Lung (tissue), 12 donors: ENCODE measurements around the gene RBPJ. TPM values are rescaled to one million over a fixed set of nuclear protein-coding genes. Genes with fewer than 3 reads are reported as not detected.

Experiments
- ATAC-seq: fragments of 200-7000 bp; cut with Tn5 transposase; one replicate; pipeline ENCODE4 v1.9.1; 2020; ENCODE audit warnings: moderate number of reproducible peaks; ENCODE audit not compliant: insufficient read depth, low FRiP score
- DNase-seq, 3 donors: peaks; one replicate each; pipeline ENCODE4 v3.0.0-alpha.2; 2013 to 2017
- H3K27ac ChIP-seq, 2 donors: one replicate each; pipeline ENCODE4 v1.5.1; 2013; ENCODE audit warnings: mild to moderate bottlenecking in 2 of 2, moderate library complexity in 2 of 2, control low read depth in 1 of 2, inconsistent platforms in 1 of 2, low read depth in 1 of 2, low read length in 1 of 2
- H3K27me3 ChIP-seq, 3 donors: one replicate each; pipeline ENCODE4 v1.5.1; 2013; ENCODE audit warnings: low read length in 2 of 3; ENCODE audit not compliant: control insufficient read depth in 3 of 3, insufficient read depth in 3 of 3
- H3K36me3 ChIP-seq, 4 donors: one replicate each; pipeline ENCODE4 v1.5.1; 2013; ENCODE audit warnings: low read length in 4 of 4, mild to moderate bottlenecking in 1 of 4, moderate library complexity in 1 of 4; ENCODE audit not compliant: control insufficient read depth in 4 of 4, insufficient read depth in 4 of 4
- H3K4me1 ChIP-seq, 5 donors: one replicate each; pipeline ENCODE4 v1.5.1; 2013; ENCODE audit warnings: low read length in 5 of 5, mild to moderate bottlenecking in 2 of 5, moderate library complexity in 1 of 5; ENCODE audit not compliant: control insufficient read depth in 5 of 5, insufficient read depth in 5 of 5
- H3K4me3 ChIP-seq: one replicate; pipeline ENCODE4 v1.5.1; 2013; ENCODE audit warnings: mild to moderate bottlenecking, control low read depth, moderate library complexity
- H3K9ac ChIP-seq, 2 donors: one replicate each; pipeline ENCODE4 v1.5.1; 2013; ENCODE audit warnings: low read length in 2 of 2, control low read depth in 1 of 2; ENCODE audit not compliant: insufficient read depth in 1 of 2
- H3K9me3 ChIP-seq, 4 donors: one replicate each; pipeline ENCODE4 v1.5.1; 2013; ENCODE audit warnings: low read length in 3 of 4, mild to moderate bottlenecking in 1 of 4, moderate library complexity in 1 of 4; ENCODE audit not compliant: control insufficient read depth in 4 of 4, insufficient read depth in 3 of 4
- WGBS, 2 donors: extraction: QIAGEN DNeasy Blood & Tissue Kit; methylation state at CpG; one replicate each; pipeline ENCODE4 v1.1.7; 2013; 5-methylcytosine and 5-hydroxymethylcytosine counted together
- polyA plus RNA-seq, 2 donors: library from polyadenylated mRNA; stranded (reverse); fragments of 200-250 nt; gene quantifications; one replicate each; pipeline ENCODE4 v1.2.1, GENCODE V29; 2013
- total RNA-seq, 2 donors: library from RNA; depleted of rRNA in 1 of 2; stranded (reverse); fragments of >200 nt in 1 of 2; gene quantifications; one replicate each; pipeline ENCODE4 v1.2.1, GENCODE V29; 2014 to 2021
- TF ChIP-seq, protein P1 (sequence below): IDR thresholded peaks from 2 replicates; pipeline ENCODE4 v1.5.1; 2012; ENCODE audit warnings: mild to moderate bottlenecking; ENCODE audit errors: control extremely low read depth, extremely low read depth
- donor health status: control.
- donor health status: control.
- donor health status: Bipolar disorder and iron deficiency.
- donor health status: healthy.
- donor health status: DM: yes; HTN: yes; CAD: no.

Gene RBPJ
- total and polyA plus RNA-seq, 4 donors = 39.1 to 130 (median 58.9) TPM

DNA sequence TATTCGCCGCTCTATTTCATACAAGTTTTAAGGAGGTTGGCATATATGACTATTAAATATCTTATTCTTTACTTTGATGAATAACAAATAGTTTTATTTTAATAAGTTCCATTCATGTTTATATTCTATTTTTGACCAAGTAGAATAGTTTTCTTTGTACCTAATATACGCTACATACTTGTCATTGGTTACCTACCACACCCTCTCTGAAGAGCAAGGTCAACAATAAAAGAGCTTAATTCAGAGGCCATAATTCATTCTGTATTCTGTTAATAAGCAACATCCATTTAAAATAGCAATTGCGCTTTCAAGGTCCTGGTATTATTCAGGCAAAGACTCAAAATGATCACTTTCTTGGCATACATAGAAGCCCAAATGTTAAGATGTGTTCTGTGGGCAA lies 24.3 kb upstream of the RBPJ start:
- ATAC-seq (no peak), DNase-seq (no peak)
- no peak overlapping the region for H3K4me3 ChIP-seq
- TF ChIP-seq, protein P1, sequence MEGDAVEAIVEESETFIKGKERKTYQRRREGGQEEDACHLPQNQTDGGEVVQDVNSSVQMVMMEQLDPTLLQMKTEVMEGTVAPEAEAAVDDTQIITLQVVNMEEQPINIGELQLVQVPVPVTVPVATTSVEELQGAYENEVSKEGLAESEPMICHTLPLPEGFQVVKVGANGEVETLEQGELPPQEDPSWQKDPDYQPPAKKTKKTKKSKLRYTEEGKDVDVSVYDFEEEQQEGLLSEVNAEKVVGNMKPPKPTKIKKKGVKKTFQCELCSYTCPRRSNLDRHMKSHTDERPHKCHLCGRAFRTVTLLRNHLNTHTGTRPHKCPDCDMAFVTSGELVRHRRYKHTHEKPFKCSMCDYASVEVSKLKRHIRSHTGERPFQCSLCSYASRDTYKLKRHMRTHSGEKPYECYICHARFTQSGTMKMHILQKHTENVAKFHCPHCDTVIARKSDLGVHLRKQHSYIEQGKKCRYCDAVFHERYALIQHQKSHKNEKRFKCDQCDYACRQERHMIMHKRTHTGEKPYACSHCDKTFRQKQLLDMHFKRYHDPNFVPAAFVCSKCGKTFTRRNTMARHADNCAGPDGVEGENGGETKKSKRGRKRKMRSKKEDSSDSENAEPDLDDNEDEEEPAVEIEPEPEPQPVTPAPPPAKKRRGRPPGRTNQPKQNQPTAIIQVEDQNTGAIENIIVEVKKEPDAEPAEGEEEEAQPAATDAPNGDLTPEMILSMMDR = no peak
- no peaks in the 10 kb centered on the region for H3K9me3 ChIP-seq
- H3K36me3 ChIP-seq = no peaks in the 10 kb centered on the region
- H3K27me3 ChIP-seq = no peaks in the 10 kb centered on the region
- H3K27ac ChIP-seq = no peak overlapping the region
- WGBS, 2 donors = 81 to 93% methylated on average over 4 of the region's 4 CpGs
- H3K4me1 ChIP-seq = peaks cover 0 to 27% (median 14%) of the 10 kb centered on the region in 5 donors
- H3K9ac ChIP-seq = no peak overlapping the region

DNA sequence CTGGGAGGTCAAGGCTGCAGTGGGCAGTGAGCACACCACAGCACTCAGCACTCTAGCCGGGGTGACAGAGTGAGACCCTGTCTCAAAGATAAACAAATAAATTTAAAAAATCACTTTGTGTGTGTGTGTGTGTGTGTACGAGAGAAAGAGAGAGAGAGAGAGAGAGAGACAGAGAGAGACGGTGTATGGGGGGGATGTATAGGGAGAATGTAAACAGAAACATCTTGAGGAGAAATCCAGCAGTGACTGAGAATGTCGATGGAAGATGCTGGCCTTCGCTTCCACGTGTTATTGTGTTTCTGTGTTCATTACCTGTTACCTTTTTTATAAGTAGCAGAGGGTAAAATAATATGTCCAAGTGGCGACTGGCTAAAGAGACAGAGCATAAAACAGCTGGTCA lies 23.6 kb upstream of the RBPJ start:
- DNase-seq (no peak), ATAC-seq (no peak)
- Histone ChIP-seq H3K27me3 (no peaks in the 10 kb centered on the region), H3K36me3 (no peaks in the 10 kb centered on the region), H3K27ac (no peak overlapping the region), H3K9me3 (no peaks in the 10 kb centered on the region), H3K4me3 (no peak overlapping the region), H3K4me1 (peaks cover 0 to 27% (median 14%) of the 10 kb centered on the region in 5 donors), H3K9ac (no peak overlapping the region)
- 87 to 95% methylated on average over 7 of the region's 7 CpGs for WGBS, 2 donors
- TF ChIP-seq, protein P1 = no peak

DNA sequence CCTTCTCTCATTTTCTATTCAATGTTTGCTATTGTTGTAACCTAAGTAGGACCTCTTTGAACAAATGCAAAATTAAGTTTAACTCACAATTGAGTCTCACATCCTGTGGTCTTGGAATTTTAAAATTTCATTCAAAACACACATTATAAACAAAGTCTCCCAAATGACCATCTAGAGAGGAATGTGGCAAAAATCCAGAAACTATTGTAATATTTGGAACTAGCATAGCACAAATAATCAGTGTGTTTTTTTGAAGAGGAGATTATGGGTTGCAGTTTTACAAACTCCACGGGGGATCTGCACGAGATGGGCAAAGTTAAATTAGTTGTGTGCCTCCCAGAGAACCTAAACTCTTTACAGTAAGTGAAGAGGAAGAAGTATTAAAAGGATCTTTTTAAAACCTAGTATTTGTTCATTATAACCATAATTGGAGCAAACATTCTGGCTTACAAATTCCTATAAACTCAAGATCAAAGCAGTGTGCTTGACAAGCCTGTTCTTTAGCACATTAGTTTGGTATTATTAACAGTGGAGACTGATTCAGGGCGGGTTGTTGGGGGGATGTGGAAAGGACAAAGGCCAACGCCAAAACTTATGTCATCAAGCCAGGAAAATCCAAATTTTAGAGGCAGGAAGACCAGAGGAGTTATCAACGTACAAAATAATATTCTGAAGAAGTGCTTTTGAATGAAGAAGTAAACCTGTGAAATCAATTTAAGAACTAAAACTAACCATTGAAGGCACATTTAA lies 22.4 kb upstream of the RBPJ start:
- peaks cover 0 to 27% (median 14%) of the 10 kb centered on the region in 5 donors for H3K4me1 ChIP-seq
- H3K27me3 ChIP-seq = no peaks in the 10 kb centered on the region
- H3K9me3 ChIP-seq = no peaks in the 10 kb centered on the region
- TF ChIP-seq, protein P1 = no peak
- peak; percentile 20 to 90 (median 87) for DNase-seq
- WGBS, 2 donors = 39 to 69% methylated on average over 5 of the region's 5 CpGs
- no peak overlapping the region for H3K27ac ChIP-seq
- no peak overlapping the region for H3K9ac ChIP-seq
- no peak overlapping the region for H3K4me3 ChIP-seq
- ATAC-seq = no peak
- no peaks in the 10 kb centered on the region for H3K36me3 ChIP-seq
